ENCODE results near the gene PHTF1.

- TF ChIP-seq POLR2A (IDR thresholded peaks at IDR 0.05; ENCODE audit: low read depth, low read length): no peak
- TF ChIP-seq RAD21 (IDR thresholded peaks at IDR 0.05; ENCODE audit: low read length): no peak
- no peak for TF ChIP-seq CEBPB (IDR thresholded peaks at IDR 0.05; ENCODE audit: low read depth, low read length)
- no peak for TF ChIP-seq CTCF (conservative IDR thresholded peaks at IDR 0.05; ENCODE audit: low read depth, low read length)
- no peak for TF ChIP-seq SMC3 (IDR thresholded peaks at IDR 0.05; ENCODE audit: low read depth, low read length)
- no peak for TF ChIP-seq USF2 (IDR thresholded peaks at IDR 0.05; ENCODE audit: low read depth, low read length)
- TF ChIP-seq MAZ (IDR thresholded peaks at IDR 0.05; ENCODE audit: borderline replicate concordance, low read depth, low read length): no peak
- no peak for TF ChIP-seq MAFK (IDR thresholded peaks at IDR 0.05; ENCODE audit: low read depth, low read length)
- no peak for TF ChIP-seq BHLHE40 (IDR thresholded peaks at IDR 0.05; ENCODE audit: low read depth, low read length)
- TF ChIP-seq RCOR1 (IDR thresholded peaks at IDR 0.05; ENCODE audit: insufficient replicate concordance, low read length): no peak
Observed at GRCh38 chr1:113779542-113779941, 20.3 kb upstream of the PHTF1 start.
